Gastrocnemius medialis (tissue), 4 donors: ENCODE data around the gene KCNQ2.

Experiments
- CTCF ChIP-seq, 5 experiments: fragments of 450-650 bp in 3 of 5; fragments of 200-600 bp in 2 of 5; sonication (generic) in 2 of 5; IDR thresholded peaks in 4 of 5; conservative IDR thresholded peaks in 1 of 5; 1 replicate in 4 of 5; 2 replicates in 1 of 5; pipeline ENCODE4 v1.5.1; 2016 to 2019; ENCODE audit warnings: antibody characterized with exemption in 5 of 5, mild to moderate bottlenecking in 3 of 5, moderate library complexity in 3 of 5
- POLR2A ChIP-seq, 2 donors: fragments of 450-650 bp; IDR thresholded peaks; one replicate each; pipeline ENCODE4 v1.6.1; 2017; ENCODE audit warnings: antibody characterized with exemption in 2 of 2, mild to moderate bottlenecking in 2 of 2, moderate library complexity in 2 of 2

GRCh38 chr20:63499338-63499969 lies 27.0 kb upstream of the KCNQ2 start:
- no peak for TF ChIP-seq CTCF (IDR thresholded peaks at IDR 0.05 in 4 of 5, conservative IDR thresholded peaks at IDR 0.05 in 1 of 5)
- TF ChIP-seq POLR2A (IDR thresholded peaks at IDR 0.05): no peak
